HG03280 (cell line): Measurements from ENCODE around the gene NUSAP1.
"Not testable (repeated sequence)": the region's sequence is repeated elsewhere in the genome, so short reads cannot be mapped to it uniquely, and the experiment has no call there.

Experiments used
- ATAC-seq: cut with Tn5 transposase; IDR thresholded peaks from one replicate; pipeline ENCODE4 v1.9.1; 2021; ENCODE audit warnings: mild to moderate bottlenecking, moderate library complexity; ENCODE audit not compliant: unreplicated experiment

Gene NUSAP1

GRCh38 chr15:41332194-41333025, at the start of gene NUSAP1, which contains the start of gene OIP5:
Gene NUSAP1 (plus strand): TSS chr15:41332881. CDS start chr15:41332958, 77 bp downstream.
Gene OIP5 (minus strand): TSS chr15:41332591. CDS start chr15:41332561, 30 bp downstream.
- ATAC-seq: peak; percentile 90

GRCh38 chr15:41282980-41283652, 49.6 kb upstream of the NUSAP1 start:
- ATAC-seq: not testable (repeated sequence)

DNA sequence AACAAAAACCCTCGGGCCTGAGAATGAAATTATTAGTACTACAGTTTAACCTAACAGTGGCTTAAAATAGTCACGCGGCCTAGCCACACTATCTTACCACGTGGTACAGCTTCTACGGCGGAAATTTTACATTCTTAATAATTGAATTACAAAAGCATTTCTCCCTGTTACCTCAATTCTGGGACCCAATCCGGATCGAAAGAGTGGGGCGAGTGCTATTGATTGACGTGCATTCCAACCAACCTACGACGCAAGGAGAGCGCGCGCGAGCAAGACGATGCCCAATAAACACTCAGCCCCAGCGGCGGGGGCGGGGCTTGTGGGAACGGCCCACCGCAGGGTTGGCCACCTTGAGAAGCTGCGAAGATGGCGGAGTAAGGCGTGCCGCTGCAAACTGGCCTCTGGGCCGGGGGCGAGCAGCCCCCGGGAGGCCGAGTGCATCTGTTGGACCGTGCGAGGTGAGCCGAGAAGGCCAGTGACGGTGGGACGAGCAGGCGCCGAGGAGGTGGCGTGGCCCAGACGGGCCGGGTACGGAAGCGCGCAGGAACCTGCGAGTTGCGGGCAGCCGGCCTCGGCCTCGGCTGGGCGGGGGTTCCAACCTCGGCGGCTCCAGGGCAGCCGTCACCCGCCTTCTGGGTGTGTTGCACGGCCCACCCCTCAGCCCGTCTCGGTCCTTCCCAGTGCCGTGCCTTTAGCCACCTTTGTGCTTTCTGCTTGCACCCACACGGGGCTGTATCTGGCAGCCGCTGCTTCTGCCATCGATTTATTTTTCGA, 48.8 kb upstream of the NUSAP1 start:
- ATAC-seq: peak; percentile 96

DNA sequence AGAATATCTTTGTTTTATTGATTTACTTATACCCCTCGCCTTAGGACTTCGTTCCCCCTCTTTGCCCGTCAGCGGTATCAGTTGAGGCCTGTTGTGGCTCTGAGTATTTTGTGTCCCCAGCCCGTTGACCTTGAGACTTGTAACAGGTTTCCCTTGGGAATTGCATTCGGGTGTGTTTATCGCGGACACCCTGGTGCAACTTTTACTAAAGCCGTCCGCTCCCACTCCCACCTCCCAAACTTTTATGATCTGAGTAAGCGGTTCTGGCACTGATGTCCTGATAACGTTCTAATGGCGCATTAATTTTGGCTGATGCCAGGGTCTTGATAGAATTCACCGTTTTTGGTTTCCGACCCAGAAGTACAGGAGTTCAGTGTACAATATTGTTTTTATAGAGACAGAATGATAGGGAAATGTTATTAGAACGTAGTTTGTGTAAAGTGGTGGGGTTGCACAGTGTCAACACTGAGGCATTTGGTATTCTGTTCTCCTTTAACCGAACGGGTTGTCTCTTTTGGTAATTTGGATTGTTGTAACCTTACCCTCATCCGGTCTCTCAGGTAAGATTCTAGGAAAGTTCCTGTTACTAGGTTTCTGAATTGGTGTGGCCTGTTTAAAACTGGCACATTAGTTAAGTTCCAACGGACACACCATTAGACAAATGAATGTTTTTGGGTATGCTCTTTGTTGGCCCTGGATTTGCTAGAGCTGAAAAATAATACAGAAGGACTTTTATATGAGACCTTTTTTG, 48.1 kb upstream of the NUSAP1 start:
- ATAC-seq: no peak

GRCh38 chr15:41285285-41285684, 47.4 kb upstream of the NUSAP1 start:
- no peak for ATAC-seq

DNA sequence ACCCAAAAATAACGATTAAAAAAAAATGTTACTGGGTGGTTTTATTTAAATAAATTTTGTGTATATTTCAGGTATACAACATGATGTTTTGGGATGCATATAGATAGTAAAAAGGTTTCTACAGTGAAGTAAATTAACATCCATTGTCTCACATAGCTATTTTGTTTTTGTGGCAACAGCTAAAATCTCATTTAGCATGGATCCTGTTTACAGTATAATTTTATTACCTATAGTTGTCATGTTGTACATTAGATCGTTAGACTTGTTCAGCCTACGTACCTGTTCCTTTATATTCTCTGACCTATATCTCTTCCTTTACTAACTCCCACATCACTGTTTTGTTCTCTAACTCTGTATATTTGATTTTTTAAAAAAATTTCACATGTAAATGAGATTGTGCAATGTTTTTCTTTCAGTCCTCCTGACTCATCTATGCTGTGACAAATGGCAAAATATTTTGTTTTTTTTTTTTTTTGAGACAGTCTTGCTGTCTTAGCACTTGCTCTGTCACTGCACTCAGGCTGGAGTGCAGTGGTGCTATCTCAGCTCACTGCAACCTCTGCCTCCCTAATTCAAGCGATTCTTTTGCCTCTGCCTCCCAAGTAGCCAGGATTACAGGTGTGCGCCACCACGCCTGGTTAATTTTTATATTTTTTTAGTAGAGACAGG, 45.9 kb upstream of the NUSAP1 start:
- no peak for ATAC-seq

DNA sequence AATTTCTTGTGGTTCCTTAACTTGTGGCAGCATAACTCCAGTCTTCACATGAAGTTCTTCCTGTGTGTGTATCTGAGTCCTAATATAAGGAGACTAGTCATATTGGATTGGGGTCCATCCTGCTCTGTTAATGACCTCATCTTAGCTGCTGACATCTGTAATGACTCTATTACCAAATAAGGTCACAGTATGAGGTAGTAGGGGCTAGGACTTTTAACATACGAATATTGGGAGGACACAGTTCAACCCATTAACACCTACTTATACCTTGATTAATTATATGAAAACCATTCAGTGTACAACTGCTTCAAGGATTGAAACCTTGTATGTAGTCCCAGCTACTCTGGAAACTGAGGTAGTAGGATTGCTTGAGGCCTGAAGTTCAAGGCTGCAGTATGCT, 44.2 kb upstream of the NUSAP1 start:
- ATAC-seq: no peak

GRCh38 chr15:41289953-41290352, 42.7 kb upstream of the NUSAP1 start:
- ATAC-seq: no peak

DNA sequence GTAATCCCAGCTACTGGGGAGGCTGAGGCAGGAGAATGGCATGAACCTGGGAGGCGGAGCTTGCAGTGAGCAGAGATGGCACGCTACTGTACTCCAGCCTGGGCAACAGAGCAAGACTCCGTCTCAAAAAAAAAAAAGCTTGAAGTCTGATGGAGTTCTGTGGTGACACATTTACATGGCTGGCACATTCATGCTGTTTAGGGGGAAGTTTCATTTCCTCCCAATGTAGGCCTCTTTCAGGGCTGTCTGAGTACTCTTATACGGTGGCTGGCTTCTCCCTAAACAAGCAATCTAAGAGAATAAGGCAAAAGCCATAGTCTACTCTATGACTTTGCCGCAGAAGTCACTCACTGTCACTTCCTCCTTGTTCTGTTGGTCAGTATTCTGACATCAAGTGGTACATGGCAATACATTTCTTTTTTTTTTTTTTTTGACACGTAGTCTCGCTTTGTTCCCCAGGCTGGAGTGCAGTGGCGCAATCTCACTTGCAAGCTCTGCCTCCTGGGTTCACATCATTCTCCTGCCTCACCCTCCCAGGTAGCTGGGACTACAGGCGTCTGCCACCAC, 41.5 kb upstream of the NUSAP1 start:
- ATAC-seq: no peak

GRCh38 chr15:41292521-41292920, 40.2 kb upstream of the NUSAP1 start:
- ATAC-seq: no peak

GRCh38 chr15:41301139-41301538, 31.5 kb upstream of the NUSAP1 start:
- not testable (repeated sequence) for ATAC-seq

GRCh38 chr15:41301587-41301986, 31.1 kb upstream of the NUSAP1 start:
- ATAC-seq: no peak

GRCh38 chr15:41304149-41304770, 28.4 kb upstream of the NUSAP1 start:
- ATAC-seq: no peak

GRCh38 chr15:41307679-41308078, 25.0 kb upstream of the NUSAP1 start:
- ATAC-seq: no peak

DNA sequence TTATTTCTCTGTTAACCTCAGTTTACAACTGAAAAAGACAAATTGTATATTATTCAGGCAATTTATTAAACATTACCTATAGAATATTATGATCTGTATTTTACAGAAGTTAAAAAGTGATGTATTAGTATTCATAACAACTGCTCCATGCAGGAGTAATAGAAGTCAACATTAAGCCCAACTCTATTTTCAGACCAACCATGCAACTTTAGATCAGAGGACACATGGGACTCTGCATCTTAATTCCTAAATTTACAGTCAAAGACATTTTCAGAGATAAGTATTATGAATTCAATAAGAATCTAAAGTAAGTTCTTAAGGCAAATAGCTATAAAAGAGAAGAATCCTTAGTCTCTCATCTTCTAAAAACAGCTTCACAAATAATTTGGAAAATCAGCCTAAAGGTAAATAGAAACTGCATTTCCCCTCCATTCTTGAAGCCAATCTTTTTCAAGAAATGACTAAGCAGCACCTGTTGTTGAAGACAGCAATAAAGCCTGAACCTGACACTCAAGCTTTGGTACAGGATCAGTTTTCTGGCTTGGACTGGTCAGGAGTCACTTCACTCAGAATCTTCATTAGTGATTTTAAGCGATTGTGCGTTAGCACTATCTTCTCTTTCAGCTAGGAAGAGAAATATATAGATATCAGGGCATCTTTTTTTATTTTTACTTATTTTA, 23.3 kb upstream of the NUSAP1 start:
- ATAC-seq: no peak

GRCh38 chr15:41320805-41321330, 11.8 kb upstream of the NUSAP1 start:
- not testable (repeated sequence) for ATAC-seq

DNA sequence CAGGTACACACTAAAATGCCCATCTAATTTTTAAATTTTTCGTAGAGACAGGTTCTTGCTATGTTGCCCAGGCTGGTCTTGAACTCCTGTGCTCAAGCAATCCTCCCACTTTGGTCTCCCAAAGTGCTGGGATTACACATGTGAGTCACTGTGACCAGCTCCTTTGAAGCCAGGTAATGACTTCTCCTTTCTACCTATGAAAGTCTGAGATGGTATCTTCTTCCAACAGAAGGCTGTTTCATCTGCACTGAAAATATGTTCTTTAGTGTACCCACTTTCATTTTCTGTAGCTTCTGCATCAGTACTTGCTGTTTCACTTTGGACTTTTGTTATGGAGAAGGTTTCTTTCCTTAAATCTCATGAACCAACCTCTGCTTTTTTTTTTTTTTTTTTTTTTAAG, 9.1 kb upstream of the NUSAP1 start:
- ATAC-seq: no peak

GRCh38 chr15:41331281-41331680, 1.4 kb upstream of the NUSAP1 start:
- no peak for ATAC-seq

DNA sequence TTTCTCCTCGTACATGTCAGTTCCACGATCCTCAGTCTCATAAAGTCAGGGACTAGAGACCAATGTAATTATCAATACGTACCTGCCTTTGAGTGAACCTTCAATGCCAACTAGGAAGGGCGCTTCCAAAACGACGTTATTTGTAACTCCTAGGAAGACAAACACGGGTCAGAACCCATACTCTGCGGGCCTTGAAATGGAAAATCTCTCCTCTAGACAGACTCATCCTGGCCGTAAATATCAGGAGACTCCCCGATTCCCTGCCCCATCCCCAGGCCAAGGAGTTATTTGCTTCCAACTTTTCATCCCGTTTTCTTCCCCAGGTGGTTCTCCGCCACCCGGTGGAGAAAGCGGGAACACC, 868 bp upstream of the NUSAP1 start:
- no peak for ATAC-seq
